NCI-H748 treated with DMSO at 0.1 percent for 48 hours (cell line): ENCODE data around the gene METTL22.

Experiments
- DNase-seq: peaks from one replicate; lab custom pipeline; 2025; lab: John Stamatoyannopoulos, UW

METTL22 gene

GRCh38 chr16:8594149-8594666 is 27.3 kb upstream of the METTL22 start:
- DNase-seq, result no peak

DNA sequence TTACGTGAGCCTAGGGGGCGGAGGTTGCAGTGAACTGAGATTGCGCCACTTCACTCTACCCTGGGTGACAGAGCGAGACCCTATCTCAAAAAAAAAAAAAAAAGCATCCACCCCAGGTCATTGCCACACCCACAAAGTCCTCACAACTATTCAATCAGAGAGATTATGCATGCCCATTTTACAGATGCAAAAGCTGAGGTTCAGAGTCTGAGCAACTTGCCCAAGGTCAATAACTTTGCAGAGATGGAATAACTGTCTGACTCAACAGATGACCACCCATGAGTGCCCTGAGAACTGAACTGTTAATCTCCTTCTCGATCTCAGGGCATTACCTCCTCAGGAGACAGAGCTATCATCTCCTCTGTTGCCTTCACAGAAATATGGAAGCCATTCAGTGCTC is 25.7 kb upstream of the METTL22 start:
- DNase-seq, result no peak

- no peak for DNase-seq
Observed at GRCh38 chr16:8596581-8596980, 24.9 kb upstream of the METTL22 start.

- no peak for DNase-seq
Observed at GRCh38 chr16:8600144-8600775, 21.2 kb upstream of the METTL22 start.

GRCh38 chr16:8605554-8605953 is 15.9 kb upstream of the METTL22 start:
- DNase-seq, result no peak

GRCh38 chr16:8607214-8607613 is 14.3 kb upstream of the METTL22 start:
- DNase-seq, result no peak

GRCh38 chr16:8611122-8611521 is 10.4 kb upstream of the METTL22 start:
- DNase-seq, result no peak

DNA sequence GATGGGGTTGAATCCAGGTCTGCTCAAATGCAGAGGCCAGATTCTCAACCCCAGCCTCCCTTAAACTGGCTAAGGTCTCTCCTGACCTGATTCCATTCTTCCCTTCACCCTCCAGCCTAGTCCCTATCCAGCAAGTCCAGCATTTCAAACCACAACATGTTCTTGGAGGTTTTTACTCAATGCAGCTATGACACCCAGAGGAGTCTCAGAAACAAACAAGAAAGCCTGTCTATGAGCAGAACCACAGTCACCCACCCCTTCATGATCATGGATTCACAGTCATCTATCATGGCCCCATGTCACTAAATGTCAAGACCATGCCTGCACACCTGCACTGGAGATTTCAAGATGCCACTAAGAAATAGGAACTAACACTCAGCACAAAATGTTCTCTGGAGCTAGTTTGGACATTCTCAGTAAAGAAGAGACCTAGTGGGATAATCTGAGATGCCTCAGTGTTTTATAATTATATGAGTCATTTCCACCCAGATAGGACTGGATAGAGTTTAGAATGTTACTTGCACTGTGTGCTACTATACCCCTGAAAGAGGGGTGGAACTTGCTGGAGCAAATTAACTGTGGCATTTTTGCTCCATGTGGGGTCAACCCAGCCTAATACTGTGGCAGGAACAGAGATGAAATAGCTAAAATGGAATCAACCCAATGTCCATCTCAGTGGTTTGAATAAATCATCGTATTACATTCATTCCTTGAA is 9.5 kb upstream of the METTL22 start:
- no peak for DNase-seq

DNA sequence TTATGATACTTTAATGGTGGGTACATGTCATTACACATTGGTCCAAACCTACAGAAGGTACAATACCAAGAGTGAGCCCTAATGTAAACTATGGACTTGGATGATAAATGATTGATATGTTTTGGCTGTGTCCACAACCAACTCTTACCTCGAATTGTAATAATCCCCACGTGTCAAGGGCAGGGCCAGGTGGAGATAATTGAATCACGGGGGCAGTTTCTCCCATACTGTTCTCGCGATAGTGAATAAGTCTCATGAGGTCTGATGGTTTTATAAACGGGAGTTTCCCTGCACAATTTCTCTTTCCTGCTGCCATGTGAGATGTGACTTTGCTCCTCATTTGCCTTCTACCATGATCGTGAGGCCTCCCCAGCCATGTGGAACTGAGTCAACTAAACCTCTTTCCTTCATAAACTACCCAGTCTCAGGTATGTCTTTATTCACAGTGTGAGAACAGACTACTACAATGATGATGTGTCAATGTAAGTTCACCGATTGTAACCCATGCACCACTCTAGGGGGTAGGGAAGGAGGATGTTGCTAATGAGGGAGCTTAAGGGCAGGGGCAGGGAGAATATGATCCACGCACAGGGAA is 7.0 kb upstream of the METTL22 start:
- DNase-seq, result no peak

- DNase-seq, result no peak
Observed at GRCh38 chr16:8619671-8620370, 1.7 kb upstream of the METTL22 start.

DNA sequence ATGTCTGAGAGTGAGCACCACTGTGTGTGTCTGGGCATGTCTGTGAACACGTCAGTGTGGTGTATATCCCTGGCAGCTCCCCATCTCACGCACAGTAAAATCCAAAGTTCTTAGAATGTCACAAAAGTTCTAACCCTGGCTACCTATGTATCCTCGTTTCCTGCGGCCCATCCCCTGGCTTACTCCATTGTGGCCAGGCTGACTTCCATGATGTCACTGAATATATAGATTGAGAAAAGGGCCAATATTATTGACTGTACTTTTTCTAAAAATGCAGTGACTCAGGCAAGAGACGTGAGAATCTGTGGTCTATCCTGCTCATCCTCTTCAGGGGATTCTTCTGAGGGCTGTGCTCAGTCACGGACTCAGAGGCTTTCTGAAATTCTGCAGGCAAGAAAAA is 963 bp upstream of the METTL22 start:
- no peak for DNase-seq

GRCh38 chr16:8621222-8621571 is 301 bp upstream of the METTL22 start:
- no peak for DNase-seq

DNA sequence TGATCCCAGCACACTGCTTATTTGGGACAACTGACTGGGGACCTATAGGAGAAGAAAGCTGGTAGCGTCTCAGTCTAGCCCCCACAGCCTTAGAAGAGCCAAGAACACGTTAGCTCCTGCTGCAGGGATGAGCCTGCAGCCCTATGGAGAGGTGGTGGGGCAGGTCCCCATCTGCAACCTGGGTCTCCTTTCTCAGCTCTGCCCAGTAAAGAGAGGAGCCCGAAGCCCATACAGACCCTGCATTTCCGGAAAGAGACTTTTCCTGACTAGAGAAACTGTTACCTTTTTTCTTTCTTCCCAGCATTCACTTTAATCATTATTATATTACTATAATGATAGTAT is 788 bp downstream of the METTL22 start:
- no peak for DNase-seq

GRCh38 chr16:8623634-8624033 is 2.1 kb downstream of the METTL22 start:
- DNase-seq, result no peak

- no peak for DNase-seq
Observed at GRCh38 chr16:8625491-8626087, 4.1 kb downstream of the METTL22 start.

DNA sequence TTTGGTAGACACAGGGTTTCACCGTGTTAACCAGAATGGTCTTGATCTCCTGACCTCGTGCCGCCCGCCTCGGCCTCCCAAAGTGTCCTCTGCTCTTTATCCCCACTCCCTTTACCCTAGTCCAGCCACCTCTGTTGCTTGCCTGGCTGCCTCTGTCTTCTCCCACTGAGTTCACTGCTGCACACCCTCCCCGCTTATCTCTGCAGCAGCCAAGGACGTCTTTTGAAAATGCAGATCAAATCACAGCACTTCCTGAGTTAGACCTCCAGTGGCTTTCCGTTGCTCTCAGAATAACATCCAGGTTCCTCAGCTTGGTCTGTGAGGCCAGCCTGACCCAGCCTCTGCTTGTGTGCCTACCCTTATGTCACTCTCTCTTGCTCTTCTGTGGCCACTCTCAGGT is 5.4 kb downstream of the METTL22 start:
- no peak for DNase-seq

DNA sequence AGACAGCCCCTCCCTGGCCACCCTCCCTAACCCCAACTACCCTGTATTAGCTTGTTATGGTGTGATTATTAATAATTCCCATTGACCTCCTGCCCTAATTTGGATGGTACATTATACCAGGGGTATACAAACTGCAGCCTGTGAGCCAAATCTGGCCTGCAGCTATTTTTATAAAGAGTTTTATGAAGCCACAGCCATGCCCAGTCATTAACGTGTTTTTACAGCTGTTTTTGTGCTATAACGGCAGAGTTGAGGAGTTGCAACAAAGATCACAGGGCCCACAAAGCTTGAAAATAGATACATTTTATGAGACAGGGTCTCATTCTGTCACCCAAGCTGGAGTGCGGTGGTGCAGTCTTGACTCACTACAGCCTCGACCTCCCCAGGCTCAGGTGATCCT is 6.0 kb downstream of the METTL22 start:
- DNase-seq, result no peak

DNA sequence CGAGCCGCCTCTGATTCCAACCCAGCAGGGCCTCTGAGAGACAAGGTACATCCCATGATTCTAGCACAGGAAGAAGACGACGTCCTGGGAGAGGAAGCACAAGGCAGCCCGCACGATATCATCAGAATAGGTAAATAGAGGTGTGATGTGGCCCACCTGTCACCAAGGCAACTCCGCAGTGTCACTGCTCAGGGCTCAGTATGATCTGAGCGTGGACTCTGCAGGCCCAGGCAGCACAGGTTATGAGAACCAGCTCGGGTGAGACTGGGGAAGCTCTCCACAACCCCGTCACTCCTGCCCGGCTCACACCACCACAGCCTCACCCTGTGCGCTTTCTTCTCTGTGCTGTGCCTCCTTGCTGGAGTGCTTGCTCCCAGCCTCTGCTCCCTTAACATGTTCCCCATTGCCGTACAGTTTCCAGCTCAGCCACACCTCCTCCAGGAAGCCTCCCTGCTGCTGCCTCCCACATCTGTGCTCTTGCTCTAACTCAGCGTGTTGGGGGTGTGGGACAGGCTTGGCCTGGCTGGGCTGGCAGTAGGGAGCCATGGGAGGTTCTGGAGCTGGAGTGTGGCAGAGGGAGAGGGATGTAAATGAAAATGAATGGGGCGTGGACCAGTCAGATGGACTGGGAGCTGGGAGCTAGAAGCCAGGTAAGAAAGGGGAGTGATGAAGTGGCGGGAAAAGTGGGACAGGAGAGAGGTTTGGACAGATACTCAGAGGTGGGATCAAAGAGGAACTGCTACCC is 7.7 kb downstream of the METTL22 start:
- DNase-seq, result no peak

DNA sequence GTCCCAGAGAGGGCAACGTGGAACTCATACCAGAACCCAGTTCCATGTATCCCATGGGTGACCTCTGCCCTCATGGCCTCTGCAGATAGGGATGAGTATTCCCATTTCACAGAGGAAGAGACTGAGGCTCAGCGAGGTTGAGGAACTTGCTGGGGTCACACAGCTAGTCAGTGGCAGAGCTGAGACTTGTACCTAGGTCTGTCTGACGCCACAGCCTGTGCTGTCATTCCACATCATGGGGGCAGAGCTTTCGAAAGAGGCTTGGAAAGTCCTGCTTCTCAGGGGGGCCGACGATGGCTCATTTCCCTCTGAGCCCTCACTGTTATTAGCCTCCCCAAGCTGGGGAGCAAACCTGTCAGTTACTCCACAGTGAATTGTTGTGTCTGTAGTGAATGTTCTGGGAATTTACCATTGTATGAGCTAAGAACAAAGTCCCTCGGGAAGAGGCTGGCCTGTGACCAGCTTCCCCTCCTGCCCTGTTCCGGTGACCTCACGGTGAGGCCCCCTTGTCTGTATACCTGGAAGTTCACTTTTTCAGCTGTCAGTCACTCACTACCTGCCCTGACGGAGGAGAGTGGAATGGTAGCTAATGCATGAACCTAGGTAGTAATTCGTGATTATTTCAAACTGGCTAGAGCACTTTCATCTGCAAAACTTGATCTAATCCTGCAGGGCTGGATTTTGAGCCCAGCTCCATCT is 8.9 kb downstream of the METTL22 start:
- DNase-seq, result no peak

- no peak for DNase-seq
Observed at GRCh38 chr16:8631373-8631772, 9.9 kb downstream of the METTL22 start.

GRCh38 chr16:8631818-8632465 is 10.4 kb downstream of the METTL22 start:
- DNase-seq, result no peak
